Nephron (organoid): ENCODE results near the gene MEX3D.

Experiments
- H3K27ac Mint-ChIP-seq, 3 experiments: 2 replicates each; pipeline ENCODE4 v1.8.0; 2020; ENCODE audit warnings: mixed read lengths in 3 of 3, mild to moderate bottlenecking in 2 of 3, moderate library complexity in 1 of 3
- H3K27me3 Mint-ChIP-seq: 2 replicates; pipeline ENCODE4 v1.8.0; 2021; ENCODE audit warnings: low read depth, mild to moderate bottlenecking, moderate library complexity, mixed read lengths
- H3K36me3 Mint-ChIP-seq: 2 replicates; pipeline ENCODE4 v1.8.0; 2020; ENCODE audit warnings: low read depth, mixed read lengths
- H3K4me1 Mint-ChIP-seq: 2 replicates; pipeline ENCODE4 v1.8.0; 2020; ENCODE audit warnings: mixed read lengths
- H3K4me3 Mint-ChIP-seq, 3 experiments: 2 replicates each; pipeline ENCODE4 v1.8.0; 2020; ENCODE audit warnings: mild to moderate bottlenecking in 3 of 3, mixed read lengths in 3 of 3, moderate library complexity in 2 of 3
- H3K9me3 Mint-ChIP-seq: 2 replicates; pipeline ENCODE4 v1.8.0; 2020; ENCODE audit warnings: mixed read lengths
- TF ChIP-seq, protein P1 (sequence below), 3 experiments: fragments of 200-600 bp; sonication (generic); IDR thresholded peaks; one replicate each; pipeline ENCODE4 v1.5.0; 2021; ENCODE audit warnings: antibody characterized with exemption in 3 of 3; ENCODE audit not compliant: unreplicated experiment in 3 of 3

Gene MEX3D

GRCh38 chr19:1609103-1609396 lies 40.9 kb upstream of the MEX3D start:
- TF ChIP-seq, protein P1, sequence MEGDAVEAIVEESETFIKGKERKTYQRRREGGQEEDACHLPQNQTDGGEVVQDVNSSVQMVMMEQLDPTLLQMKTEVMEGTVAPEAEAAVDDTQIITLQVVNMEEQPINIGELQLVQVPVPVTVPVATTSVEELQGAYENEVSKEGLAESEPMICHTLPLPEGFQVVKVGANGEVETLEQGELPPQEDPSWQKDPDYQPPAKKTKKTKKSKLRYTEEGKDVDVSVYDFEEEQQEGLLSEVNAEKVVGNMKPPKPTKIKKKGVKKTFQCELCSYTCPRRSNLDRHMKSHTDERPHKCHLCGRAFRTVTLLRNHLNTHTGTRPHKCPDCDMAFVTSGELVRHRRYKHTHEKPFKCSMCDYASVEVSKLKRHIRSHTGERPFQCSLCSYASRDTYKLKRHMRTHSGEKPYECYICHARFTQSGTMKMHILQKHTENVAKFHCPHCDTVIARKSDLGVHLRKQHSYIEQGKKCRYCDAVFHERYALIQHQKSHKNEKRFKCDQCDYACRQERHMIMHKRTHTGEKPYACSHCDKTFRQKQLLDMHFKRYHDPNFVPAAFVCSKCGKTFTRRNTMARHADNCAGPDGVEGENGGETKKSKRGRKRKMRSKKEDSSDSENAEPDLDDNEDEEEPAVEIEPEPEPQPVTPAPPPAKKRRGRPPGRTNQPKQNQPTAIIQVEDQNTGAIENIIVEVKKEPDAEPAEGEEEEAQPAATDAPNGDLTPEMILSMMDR (IDR thresholded peaks at IDR 0.05; ENCODE audit: unreplicated experiment in 3 of 3) = no peak
- no peaks in the 10 kb centered on the region for H3K4me1 Mint-ChIP-seq
- H3K9me3 Mint-ChIP-seq = no peaks in the 10 kb centered on the region
- no peak overlapping the region for H3K27ac Mint-ChIP-seq
- no peak overlapping the region for H3K4me3 Mint-ChIP-seq
- peaks cover 13% of the 10 kb centered on the region for H3K36me3 Mint-ChIP-seq
- H3K27me3 Mint-ChIP-seq = no peaks in the 10 kb centered on the region

GRCh38 chr19:1608359-1609102 lies 40.4 kb upstream of the MEX3D start:
- Mint-ChIP-seq H3K36me3 (peaks cover 13% of the 10 kb centered on the region), H3K27ac (no peak overlapping the region), H3K27me3 (no peaks in the 10 kb centered on the region), H3K4me1 (no peaks in the 10 kb centered on the region), H3K4me3 (peak overlapping the region in 1 of 3 experiments; percentile 29), H3K9me3 (no peaks in the 10 kb centered on the region)
- TF ChIP-seq, protein P1 (IDR thresholded peaks at IDR 0.05; ENCODE audit: unreplicated experiment in 3 of 3) = no peak

DNA sequence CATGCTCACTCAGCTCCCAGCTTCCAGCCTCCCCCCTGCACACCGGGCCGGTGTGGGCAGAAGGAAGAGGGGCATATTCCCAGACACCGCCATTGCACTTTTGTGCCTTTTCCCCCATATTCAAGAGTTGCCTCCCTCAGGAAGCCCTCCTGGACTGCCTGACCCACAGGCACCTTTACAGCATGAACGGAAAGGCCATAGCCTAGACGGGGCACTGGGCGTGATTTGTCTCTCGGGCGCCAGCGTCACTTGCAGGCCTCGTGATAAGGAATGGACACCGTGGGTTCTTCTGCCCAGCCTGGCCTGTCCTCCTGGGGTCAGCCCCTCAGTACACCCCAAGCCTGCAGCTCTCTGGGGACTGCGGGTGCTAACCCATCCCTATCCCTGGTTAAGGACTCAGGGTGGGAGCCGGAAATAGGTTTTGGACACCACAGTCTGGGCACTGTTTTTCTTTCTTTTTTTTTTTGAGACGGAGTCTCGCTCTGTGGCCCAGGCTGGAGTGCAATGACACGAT lies 38.1 kb upstream of the MEX3D start:
- TF ChIP-seq, protein P1 (IDR thresholded peaks at IDR 0.05; ENCODE audit: unreplicated experiment in 3 of 3) = no peak
- no peaks in the 10 kb centered on the region for H3K27me3 Mint-ChIP-seq
- H3K27ac Mint-ChIP-seq = peak overlapping the region; percentile 93 to 99 (median 98)
- no peaks in the 10 kb centered on the region for H3K9me3 Mint-ChIP-seq
- peak overlapping the region; percentile 90 to 93 (median 91) for H3K4me3 Mint-ChIP-seq
- no peaks in the 10 kb centered on the region for H3K4me1 Mint-ChIP-seq
- H3K36me3 Mint-ChIP-seq = peaks cover 13% of the 10 kb centered on the region

- Mint-ChIP-seq H3K4me3 (peak within 1 kb of the TSS; percentile 90 to 93 (median 91)), H3K36me3 (peaks cover 10% of the 10 kb centered on the region), H3K9me3 (no peaks in the 10 kb centered on the region), H3K4me1 (no peaks in the 10 kb centered on the region), H3K27ac (peak within 1 kb of the TSS; percentile 93 to 99 (median 98)), H3K27me3 (no peaks in the 10 kb centered on the region)
- TF ChIP-seq, protein P1 (IDR thresholded peaks at IDR 0.05; ENCODE audit: unreplicated experiment in 3 of 3) = peak; percentile 67 to 73 (median 68)
Observed at GRCh38 chr19:1605236-1606137, 37.4 kb upstream of the MEX3D start, which contains the start of gene UQCR11. UQCR11 (minus strand) TSS chr19:1605462; CDS start chr19:1605409, 53 bp downstream.

DNA sequence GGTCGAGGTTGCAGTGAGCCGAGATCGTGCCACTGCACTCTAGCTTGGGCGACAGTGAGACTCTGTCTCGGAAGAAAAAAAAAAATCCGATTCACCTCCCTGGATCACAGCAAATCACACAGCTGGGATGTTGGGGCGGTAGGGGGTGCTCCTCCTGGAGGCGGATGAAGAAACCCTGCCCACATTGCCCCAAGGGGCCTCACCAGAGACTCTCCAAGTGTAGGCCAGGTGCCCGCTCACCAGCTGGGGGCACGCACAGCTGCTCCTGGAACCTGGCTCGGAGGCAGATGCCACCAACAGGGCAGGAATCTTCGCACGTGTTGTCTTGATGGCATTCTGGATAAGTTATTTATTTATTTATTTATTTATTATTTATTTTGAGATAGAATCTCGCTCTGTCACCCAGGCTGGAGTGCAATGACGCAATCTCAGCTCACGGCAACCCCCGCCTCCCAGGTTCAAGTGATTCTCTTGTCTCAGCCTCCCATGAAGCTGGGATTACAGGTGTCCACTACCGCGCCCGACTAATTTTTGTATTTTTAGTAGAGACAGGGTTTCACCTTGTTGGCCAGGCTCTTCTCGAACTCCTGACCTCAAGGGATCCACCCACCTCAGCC lies 34.1 kb upstream of the MEX3D start:
- no peaks in the 10 kb centered on the region for H3K9me3 Mint-ChIP-seq
- H3K36me3 Mint-ChIP-seq = peaks cover 20% of the 10 kb centered on the region
- no peaks in the 10 kb centered on the region for H3K27me3 Mint-ChIP-seq
- H3K4me1 Mint-ChIP-seq = no peaks in the 10 kb centered on the region
- H3K4me3 Mint-ChIP-seq = peak overlapping the region in 1 of 3 experiments; percentile 60
- TF ChIP-seq, protein P1 (IDR thresholded peaks at IDR 0.05; ENCODE audit: unreplicated experiment in 3 of 3) = no peak
- H3K27ac Mint-ChIP-seq = no peak overlapping the region
